ENCODE measurements around the gene VPREB3. TPM values are rescaled to one million over a fixed set of nuclear protein-coding genes. Genes with fewer than 3 reads are reported as not detected.

Gene VPREB3
- total RNA-seq, 1 experiment from 2014 or later: 2.4 TPM

DNA sequence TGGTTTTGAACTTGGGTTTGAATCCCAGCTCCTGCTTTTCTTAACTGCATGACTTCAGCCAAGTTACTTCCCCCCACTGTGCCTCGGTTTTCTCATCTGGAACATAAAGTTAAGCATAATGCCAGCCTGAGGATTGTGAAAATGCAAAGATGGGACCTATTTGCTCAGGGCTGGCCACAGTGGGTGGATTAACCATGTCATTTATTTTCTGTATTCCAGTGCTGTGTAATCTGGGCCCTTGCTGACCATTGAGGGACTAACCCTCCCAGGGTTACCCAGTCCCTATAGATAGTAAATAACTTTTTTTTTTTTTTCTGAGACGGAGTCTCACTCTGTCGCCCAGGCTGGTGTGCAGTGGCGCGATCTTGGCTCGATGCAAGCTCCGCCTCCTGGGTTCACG, 1.5 kb upstream of the VPREB3 start:
- RAD21 ChIA-PET (ENCODE audit: low non-redundant PET in 1 of 2, low total read pairs in 2 of 2, uncharacterized antibody in 2 of 2, unreplicated experiment in 2 of 2): no interaction called here
- DNase-seq (ENCODE audit: low read depth, low spot score) (no peak), ATAC-seq (no peak)
- no TSS peak for BruUV-seq (replicated peaks)
- H3K4me2 ChIP-seq (ENCODE audit: low read length): no peak overlapping the region
- H4K20me1 ChIP-seq (ENCODE audit: insufficient read depth): no peaks in the 10 kb centered on the region
- intact Hi-C loops (cut with micrococcal nuclease): no loop called here
- TF ChIP-seq, protein P1, sequence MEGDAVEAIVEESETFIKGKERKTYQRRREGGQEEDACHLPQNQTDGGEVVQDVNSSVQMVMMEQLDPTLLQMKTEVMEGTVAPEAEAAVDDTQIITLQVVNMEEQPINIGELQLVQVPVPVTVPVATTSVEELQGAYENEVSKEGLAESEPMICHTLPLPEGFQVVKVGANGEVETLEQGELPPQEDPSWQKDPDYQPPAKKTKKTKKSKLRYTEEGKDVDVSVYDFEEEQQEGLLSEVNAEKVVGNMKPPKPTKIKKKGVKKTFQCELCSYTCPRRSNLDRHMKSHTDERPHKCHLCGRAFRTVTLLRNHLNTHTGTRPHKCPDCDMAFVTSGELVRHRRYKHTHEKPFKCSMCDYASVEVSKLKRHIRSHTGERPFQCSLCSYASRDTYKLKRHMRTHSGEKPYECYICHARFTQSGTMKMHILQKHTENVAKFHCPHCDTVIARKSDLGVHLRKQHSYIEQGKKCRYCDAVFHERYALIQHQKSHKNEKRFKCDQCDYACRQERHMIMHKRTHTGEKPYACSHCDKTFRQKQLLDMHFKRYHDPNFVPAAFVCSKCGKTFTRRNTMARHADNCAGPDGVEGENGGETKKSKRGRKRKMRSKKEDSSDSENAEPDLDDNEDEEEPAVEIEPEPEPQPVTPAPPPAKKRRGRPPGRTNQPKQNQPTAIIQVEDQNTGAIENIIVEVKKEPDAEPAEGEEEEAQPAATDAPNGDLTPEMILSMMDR (IDR thresholded peaks at IDR 0.05 in 2 of 3, conservative IDR thresholded peaks at IDR 0.05 in 1 of 3; ENCODE audit: borderline replicate concordance in 1 of 3, insufficient read depth in 1 of 3, low read depth in 2 of 3, low read length in 2 of 3): no peak
- TF ChIP-seq ZFX (IDR thresholded peaks at IDR 0.05) (no peak), REST (IDR thresholded peaks at IDR 0.05; ENCODE audit: low read depth) (no peak), JUND (IDR thresholded peaks at IDR 0.05) (no peak), POLR2AphosphoS5 (IDR thresholded peaks at IDR 0.05; ENCODE audit: low read depth, low read length) (no peak), SIN3A (IDR thresholded peaks at IDR 0.05; ENCODE audit: low read depth) (no peak), EZH2 (IDR thresholded peaks at IDR 0.05) (no peak), YY1 (IDR thresholded peaks at IDR 0.05; ENCODE audit: extremely low read depth, insufficient replicate concordance, low read depth, low read length) (no peak), SRF (IDR thresholded peaks at IDR 0.05; ENCODE audit: low read depth) (no peak), POLR2A (IDR thresholded peaks at IDR 0.05; ENCODE audit: borderline replicate concordance, extremely low read depth, insufficient read depth, insufficient read length) (no peak), MAX (IDR thresholded peaks at IDR 0.05) (no peak), ELF1 (IDR thresholded peaks at IDR 0.05; ENCODE audit: borderline replicate concordance, low read depth) (no peak), SP1 (IDR thresholded peaks at IDR 0.05; ENCODE audit: low read depth) (no peak)
- TF ChIP-seq, protein P2, sequence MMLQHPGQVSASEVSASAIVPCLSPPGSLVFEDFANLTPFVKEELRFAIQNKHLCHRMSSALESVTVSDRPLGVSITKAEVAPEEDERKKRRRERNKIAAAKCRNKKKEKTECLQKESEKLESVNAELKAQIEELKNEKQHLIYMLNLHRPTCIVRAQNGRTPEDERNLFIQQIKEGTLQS (IDR thresholded peaks at IDR 0.05): no peak
- no peaks in the 10 kb centered on the region for H3K9me3 ChIP-seq (ENCODE audit: control insufficient read depth in 1 of 2, insufficient read depth in 1 of 2, low read depth in 1 of 2, low read length in 2 of 2)
- POLR2A ChIA-PET: interaction anchor here (1.3 kb wide), 1 partner anchor 27 kb away, joined by 3 read pairs; no protein-coding TSS in a partner anchor
- peaks cover 3 to 13% of the 10 kb centered on the region in 2 experiments for H3K4me1 ChIP-seq (ENCODE audit: control insufficient read depth in 1 of 2, insufficient read depth in 2 of 2, low read length in 2 of 2)
- no peak overlapping the region for H2AFZ ChIP-seq (ENCODE audit: low read depth, low read length, poor library complexity, severe bottlenecking)
- H3K9me2 ChIP-seq (ENCODE audit: insufficient read depth): no peaks in the 10 kb centered on the region
- no peaks in the 10 kb centered on the region for H3K36me3 ChIP-seq (ENCODE audit: control insufficient read depth in 1 of 2, insufficient read depth in 2 of 2, low read length in 2 of 2)
- H3K9ac ChIP-seq (ENCODE audit: low read length): no peak overlapping the region
- H3K79me2 ChIP-seq (ENCODE audit: insufficient read depth, low read length): no peaks in the 10 kb centered on the region
- CTCF ChIA-PET: interaction anchor here (1.8 kb wide), 1 partner anchor 12 kb away, joined by 8 read pairs; the partner anchor contains the start of gene CHCHD10
- H3K27me3 ChIP-seq (ENCODE audit: insufficient read depth, low read length): no peaks in the 10 kb centered on the region
- no peak overlapping the region for H3K27ac ChIP-seq (ENCODE audit: low read depth, low read length)
- H3K4me3 ChIP-seq (replicated peaks in 1 of 2; ENCODE audit: low read depth in 1 of 2, low read length in 2 of 2): no peak overlapping the region

Measured in HCT116 (cell line).